ENCODE measurements around the gene KPNB1.

KPNB1 gene

GRCh38 chr17:47714773-47715396 lies 65.2 kb downstream of the KPNB1 start:
- no peak for DNase-seq

- DNase-seq: no peak
Measured at GRCh38 chr17:47715669-47716325, 66.1 kb downstream of the KPNB1 start.

GRCh38 chr17:47716375-47716774 lies 66.7 kb downstream of the KPNB1 start:
- no peak for DNase-seq

GRCh38 chr17:47717261-47717697 lies 67.6 kb downstream of the KPNB1 start:
- no peak for DNase-seq

GRCh38 chr17:47717979-47718621 lies 68.4 kb downstream of the KPNB1 start:
- no peak for DNase-seq

GRCh38 chr17:47718634-47719405 lies 69.1 kb downstream of the KPNB1 start:
- DNase-seq: no peak

GRCh38 chr17:47719411-47720152 lies 69.9 kb downstream of the KPNB1 start:
- DNase-seq: no peak

GRCh38 chr17:47720196-47720595 lies 70.5 kb downstream of the KPNB1 start:
- no peak for DNase-seq

GRCh38 chr17:47720754-47721533 lies 71.2 kb downstream of the KPNB1 start:
- no peak for DNase-seq

GRCh38 chr17:47721725-47722124 lies 72.0 kb downstream of the KPNB1 start:
- no peak for DNase-seq

- no peak for DNase-seq
Measured at GRCh38 chr17:47724705-47725104, 75.0 kb downstream of the KPNB1 start.

- DNase-seq: no peak
Measured at GRCh38 chr17:47725446-47726111, 75.9 kb downstream of the KPNB1 start.

GRCh38 chr17:47726796-47727703 lies 77.3 kb downstream of the KPNB1 start:
- no peak for DNase-seq

GRCh38 chr17:47727704-47728036 lies 78.0 kb downstream of the KPNB1 start:
- DNase-seq: no peak

- DNase-seq: no peak
Measured at GRCh38 chr17:47728214-47728877, 78.6 kb downstream of the KPNB1 start.

- no peak for DNase-seq
Measured at GRCh38 chr17:47729476-47729875, 79.8 kb downstream of the KPNB1 start.

GRCh38 chr17:47730681-47731080 lies 81.0 kb downstream of the KPNB1 start:
- DNase-seq: no peak

GRCh38 chr17:47731396-47731795 lies 81.7 kb downstream of the KPNB1 start:
- DNase-seq: no peak

GRCh38 chr17:47732399-47733046 lies 82.8 kb downstream of the KPNB1 start:
- DNase-seq: no peak

Data from NCI-H1694 (cell line).